Tibial nerve (tissue), 3 donors: ENCODE data around the gene SMIM34.
"Not testable (repeated sequence)": the region's sequence is repeated elsewhere in the genome, so short reads cannot be mapped to it uniquely, and the experiment has no call there.

ENCODE experiments used
- POLR2A ChIP-seq, 2 donors: fragments of 450-650 bp; IDR thresholded peaks; one replicate each; pipeline ENCODE4 v1.6.1; 2017; ENCODE audit warnings: antibody characterized with exemption in 2 of 2, mild to moderate bottlenecking in 2 of 2, moderate library complexity in 2 of 2
- TF ChIP-seq, protein P1 (sequence below), 5 experiments: fragments of 200-600 bp in 3 of 5; fragments of 450-650 bp in 2 of 5; sonication (generic) in 3 of 5; IDR thresholded peaks; one replicate each; pipeline ENCODE4 v1.5.1; 2016 to 2019; ENCODE audit warnings: antibody characterized with exemption in 5 of 5, mild to moderate bottlenecking in 3 of 5, moderate library complexity in 2 of 5

DNA sequence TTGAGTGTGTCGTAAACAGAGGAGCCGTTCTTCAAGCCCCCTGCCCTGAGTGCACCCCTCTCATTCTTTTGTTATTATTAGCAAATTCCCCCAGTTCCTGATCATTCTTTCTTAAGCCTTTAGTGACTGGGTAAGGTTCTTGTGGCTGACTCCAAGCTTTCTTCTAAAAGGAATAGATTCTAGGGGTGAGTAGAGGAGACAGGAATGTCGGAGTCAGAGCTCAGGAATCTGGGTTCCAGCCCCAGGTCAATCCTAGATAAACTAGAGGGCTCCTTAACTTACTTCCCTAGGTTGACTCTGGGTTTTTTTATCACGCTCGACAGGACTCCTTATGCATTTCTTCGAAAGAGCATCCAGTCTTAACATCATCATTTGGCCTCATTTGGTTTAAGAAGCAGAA, 32.4 kb upstream of the SMIM34 start:
- TF ChIP-seq POLR2A (IDR thresholded peaks at IDR 0.05) = not testable (repeated sequence)
- TF ChIP-seq, protein P1, sequence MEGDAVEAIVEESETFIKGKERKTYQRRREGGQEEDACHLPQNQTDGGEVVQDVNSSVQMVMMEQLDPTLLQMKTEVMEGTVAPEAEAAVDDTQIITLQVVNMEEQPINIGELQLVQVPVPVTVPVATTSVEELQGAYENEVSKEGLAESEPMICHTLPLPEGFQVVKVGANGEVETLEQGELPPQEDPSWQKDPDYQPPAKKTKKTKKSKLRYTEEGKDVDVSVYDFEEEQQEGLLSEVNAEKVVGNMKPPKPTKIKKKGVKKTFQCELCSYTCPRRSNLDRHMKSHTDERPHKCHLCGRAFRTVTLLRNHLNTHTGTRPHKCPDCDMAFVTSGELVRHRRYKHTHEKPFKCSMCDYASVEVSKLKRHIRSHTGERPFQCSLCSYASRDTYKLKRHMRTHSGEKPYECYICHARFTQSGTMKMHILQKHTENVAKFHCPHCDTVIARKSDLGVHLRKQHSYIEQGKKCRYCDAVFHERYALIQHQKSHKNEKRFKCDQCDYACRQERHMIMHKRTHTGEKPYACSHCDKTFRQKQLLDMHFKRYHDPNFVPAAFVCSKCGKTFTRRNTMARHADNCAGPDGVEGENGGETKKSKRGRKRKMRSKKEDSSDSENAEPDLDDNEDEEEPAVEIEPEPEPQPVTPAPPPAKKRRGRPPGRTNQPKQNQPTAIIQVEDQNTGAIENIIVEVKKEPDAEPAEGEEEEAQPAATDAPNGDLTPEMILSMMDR (IDR thresholded peaks at IDR 0.05) = not testable (repeated sequence)
